ENCODE results near the gene GREB1. TPM values are rescaled to one million over a fixed set of nuclear protein-coding genes. Genes with fewer than 3 reads are reported as not detected.
A peak's percentile ranks its signal among the peaks of the same experiment; 100 is the strongest.

GREB1 gene
- total RNA-seq, 1 experiment from 2014 or later = 57.6 TPM

GRCh38 chr2:11677136-11678055, 143.6 kb downstream of the GREB1 start:
- in situ Hi-C loops (cut with HindIII; ENCODE audit: low pct_unique_long_range_greater_than_20kb, low sequenced_read_pairs) = loop anchor here (25.0 kb wide), 1 partner anchor 110 kb away; no protein-coding TSS in a partner anchor
- DNase-seq (ENCODE audit: low read depth, low spot score) = no peak

DNA sequence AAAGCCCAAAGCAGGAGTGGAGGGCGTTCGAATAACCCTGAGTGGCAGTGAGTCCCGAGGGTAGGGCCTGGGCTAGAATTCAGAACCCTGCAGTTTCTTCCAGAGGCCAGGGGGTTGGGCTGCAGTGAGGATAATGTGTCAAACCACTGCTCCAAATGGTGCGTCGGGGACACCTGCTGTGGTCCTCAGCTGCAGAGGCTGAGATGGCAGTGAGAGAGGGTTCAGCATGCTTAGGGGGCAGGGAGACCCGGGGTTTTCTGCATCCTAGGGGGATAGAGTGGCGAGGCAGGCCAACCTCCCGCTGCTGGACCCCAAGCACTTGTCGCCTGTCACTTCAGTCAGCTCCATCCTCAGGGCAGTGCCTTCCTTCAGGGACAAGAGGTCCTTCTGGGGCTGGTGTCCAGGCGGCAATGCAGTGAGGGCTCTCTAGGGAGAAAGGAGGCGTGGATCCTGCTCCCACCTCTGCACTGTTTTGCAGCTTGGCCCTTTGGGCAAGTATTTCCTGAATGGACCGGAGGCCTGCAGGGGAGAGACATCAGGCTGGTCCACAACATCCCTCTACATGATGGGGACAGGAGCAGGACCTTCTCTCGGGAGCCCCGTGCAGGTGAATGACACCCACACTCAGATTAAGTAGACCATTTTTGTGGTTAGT, 144.6 kb downstream of the GREB1 start:
- in situ Hi-C loops (cut with HindIII; ENCODE audit: low pct_unique_long_range_greater_than_20kb, low sequenced_read_pairs) = loop anchor here (25.0 kb wide), 1 partner anchor 109 kb away; no protein-coding TSS in a partner anchor

GRCh38 chr2:11679016-11679415, 145.2 kb downstream of the GREB1 start:
- in situ Hi-C loops (cut with HindIII; ENCODE audit: low pct_unique_long_range_greater_than_20kb, low sequenced_read_pairs) = loop anchor here (25.0 kb wide), 1 partner anchor 108 kb away; no protein-coding TSS in a partner anchor
- no peak for DNase-seq (ENCODE audit: low read depth, low spot score)

More for the DNA sequence above, 144.6 kb downstream of the GREB1 start:
- DNase-seq (ENCODE audit: low read depth, low spot score) = no peak

DNA sequence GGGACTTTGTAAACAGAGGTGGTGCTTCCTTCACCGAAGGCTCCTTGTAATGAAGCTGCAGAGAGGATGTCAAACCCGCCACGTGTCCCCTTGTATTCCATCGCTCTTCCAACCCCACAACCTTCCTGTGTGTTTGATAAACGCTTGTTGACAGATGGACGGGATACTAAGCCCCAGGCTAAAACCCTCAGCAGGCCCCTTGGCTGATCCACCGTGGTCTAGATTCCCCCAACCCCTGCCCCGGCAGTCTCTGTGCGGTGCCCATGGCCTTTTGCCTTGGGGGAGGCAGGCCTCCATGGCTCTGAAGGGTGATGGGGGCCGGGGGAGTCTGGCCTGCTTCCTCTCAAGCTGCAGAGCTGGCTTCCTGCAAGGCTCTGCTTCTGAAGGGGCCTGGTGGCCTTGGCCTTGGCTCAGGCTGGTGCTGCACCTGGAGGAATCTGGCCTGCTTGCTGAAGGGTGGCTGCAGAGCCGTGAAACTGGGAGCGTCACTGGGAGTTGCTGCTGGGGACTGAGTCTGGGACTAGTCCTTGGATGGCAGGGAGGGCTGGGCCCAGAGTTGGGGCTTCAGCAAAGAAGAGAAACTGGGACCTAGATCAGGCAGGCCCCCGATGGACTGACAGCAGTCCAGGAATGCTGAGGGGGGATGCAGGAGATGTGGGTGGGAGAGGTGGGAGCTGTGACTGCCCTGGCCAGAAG, 145.8 kb downstream of the GREB1 start:
- in situ Hi-C loops (cut with HindIII; ENCODE audit: low pct_unique_long_range_greater_than_20kb, low sequenced_read_pairs) = loop anchor here (25.0 kb wide), 1 partner anchor 108 kb away; no protein-coding TSS in a partner anchor
- DNase-seq (ENCODE audit: low read depth, low spot score) = no peak

- in situ Hi-C loops (cut with HindIII; ENCODE audit: low pct_unique_long_range_greater_than_20kb, low sequenced_read_pairs) = loop anchor here (25.0 kb wide), 1 partner anchor 107 kb away; no protein-coding TSS in a partner anchor
- no peak for DNase-seq (ENCODE audit: low read depth, low spot score)
Measured at GRCh38 chr2:11680182-11680900, 146.5 kb downstream of the GREB1 start.

DNA sequence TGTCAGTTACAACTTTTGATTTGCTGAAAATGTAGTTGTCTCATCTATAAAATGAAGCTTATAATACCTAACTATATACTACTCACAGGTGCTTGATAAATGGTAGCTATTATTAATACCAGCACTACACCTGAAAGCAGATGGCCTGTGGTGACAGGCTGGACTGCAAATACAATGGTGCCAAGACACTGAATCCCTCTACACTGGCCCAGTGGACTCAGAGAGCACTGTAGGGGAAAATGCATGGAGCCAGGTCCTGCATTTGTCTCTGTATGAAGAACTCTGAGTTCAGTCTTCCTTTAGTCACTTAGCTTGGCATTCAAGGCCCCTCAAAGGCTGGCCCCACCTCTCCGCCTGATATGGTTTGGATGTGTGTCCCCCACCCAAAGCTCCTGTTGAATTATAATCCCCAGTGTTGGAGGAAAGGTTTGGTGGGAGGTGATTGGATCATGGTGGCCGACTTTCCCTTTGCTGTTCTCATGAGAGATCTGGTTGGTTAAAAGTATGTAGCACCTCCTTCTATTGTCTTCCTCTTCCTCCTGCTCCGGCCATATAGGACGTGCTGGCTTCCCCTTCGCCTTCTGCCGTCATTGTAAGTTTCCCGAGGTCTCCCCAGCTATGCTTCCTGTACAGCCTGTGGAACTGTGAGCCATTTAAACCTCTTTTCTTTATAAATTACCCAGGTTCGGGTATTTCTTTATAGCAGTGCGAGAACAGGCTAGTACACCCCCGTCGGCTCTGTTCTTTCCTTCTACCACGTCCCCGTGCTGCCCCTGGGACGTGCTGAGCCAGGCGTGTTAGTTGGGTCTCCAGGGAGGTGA, 147.3 kb downstream of the GREB1 start:
- in situ Hi-C loops (cut with HindIII; ENCODE audit: low pct_unique_long_range_greater_than_20kb, low sequenced_read_pairs) = loop anchor here (25.0 kb wide), 1 partner anchor 106 kb away; no protein-coding TSS in a partner anchor
- DNase-seq (ENCODE audit: low read depth, low spot score) = no peak

DNA sequence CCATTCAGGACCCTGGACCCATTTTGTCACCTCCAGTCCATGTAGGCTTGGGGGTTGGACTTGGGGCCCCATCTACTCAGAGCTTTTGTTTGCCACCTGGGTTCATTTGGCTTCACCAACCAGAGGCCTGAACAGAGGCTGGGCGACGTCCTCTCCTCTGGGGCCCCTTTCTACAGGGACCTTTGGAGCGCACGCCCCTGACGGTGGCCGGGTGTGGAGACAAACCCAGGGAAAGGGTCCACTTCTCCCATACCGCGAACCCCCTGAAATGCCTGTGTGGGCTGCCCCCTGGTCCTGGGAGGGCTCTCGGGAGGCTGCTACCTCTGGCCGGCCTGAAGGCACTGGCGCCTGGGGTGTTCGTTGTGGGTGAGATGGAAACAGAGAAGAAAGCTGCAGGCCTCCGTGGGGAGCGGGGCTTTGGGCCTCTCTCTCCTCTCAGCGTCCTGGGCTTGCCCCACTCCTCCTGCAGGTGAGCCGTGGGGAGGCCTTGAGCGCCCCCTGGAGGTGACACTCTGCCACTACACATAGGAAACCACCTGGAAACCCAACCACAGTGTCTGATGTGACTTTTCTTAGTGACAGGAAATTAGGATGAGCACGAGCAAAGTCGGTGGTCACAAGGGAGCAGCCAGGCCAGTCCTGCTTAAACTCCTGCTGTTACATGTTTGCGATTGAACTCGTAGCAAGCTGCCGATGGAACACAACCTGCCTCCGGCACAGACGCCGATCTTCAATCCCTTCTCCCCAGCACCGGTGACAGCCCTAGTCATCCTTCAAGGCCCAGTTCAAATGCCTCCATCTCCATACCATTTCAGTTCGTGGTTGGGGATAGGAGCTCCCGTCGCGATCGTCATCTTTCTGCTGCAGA, 148.1 kb downstream of the GREB1 start:
- in situ Hi-C loops (cut with HindIII; ENCODE audit: low pct_unique_long_range_greater_than_20kb, low sequenced_read_pairs) = loop anchor here (25.0 kb wide), 1 partner anchor 105 kb away; no protein-coding TSS in a partner anchor
- DNase-seq (ENCODE audit: low read depth, low spot score) = peak; percentile 69

GRCh38 chr2:11682590-11682915, 148.7 kb downstream of the GREB1 start:
- no peak for DNase-seq (ENCODE audit: low read depth, low spot score)
- in situ Hi-C loops (cut with HindIII; ENCODE audit: low pct_unique_long_range_greater_than_20kb, low sequenced_read_pairs) = loop anchor here (25.0 kb wide), 1 partner anchor 105 kb away; no protein-coding TSS in a partner anchor

DNA sequence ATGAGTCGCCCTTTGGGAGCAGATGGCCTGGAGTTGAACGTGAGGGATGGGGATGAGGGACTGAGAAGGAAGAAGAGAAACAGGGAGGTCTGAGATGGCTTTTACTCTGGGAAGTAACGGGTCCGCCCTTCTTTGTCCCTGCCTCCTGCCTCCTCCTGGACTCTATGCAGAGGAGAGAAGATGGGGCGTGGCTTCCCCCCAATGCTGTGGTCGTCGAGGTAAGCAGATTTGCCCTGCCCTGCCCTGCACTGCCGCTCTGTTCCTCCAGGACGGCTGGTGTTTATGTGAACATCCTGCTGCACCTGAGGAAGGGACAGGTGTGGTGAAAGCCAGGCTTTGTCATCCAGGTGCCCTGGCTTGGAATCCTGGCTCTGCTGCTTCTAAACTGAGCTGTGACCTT, 149.6 kb downstream of the GREB1 start:
- in situ Hi-C loops (cut with HindIII; ENCODE audit: low pct_unique_long_range_greater_than_20kb, low sequenced_read_pairs) = loop anchor here (25.0 kb wide), 1 partner anchor 104 kb away; no protein-coding TSS in a partner anchor
- no peak for DNase-seq (ENCODE audit: low read depth, low spot score)

DNA sequence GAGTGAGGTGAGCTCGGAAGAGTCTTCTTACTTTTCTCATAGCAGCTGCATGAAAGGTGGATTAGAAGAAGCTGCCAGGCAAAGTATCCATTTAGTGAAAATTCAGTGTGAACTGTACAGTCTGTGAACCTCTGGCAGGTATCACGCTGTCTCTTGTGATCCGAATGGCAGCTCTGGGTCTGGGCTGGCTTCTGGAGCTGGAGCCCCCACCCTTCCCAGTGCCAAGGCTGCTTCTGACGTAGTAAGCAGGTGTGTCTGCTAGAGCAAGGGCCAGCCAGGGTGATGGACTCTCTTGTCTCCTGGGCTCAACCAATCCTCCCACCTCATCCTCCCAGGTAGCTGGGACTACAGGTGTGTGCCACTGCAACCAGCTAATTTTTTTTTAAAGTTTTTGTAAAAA, 150.1 kb downstream of the GREB1 start:
- in situ Hi-C loops (cut with HindIII; ENCODE audit: low pct_unique_long_range_greater_than_20kb, low sequenced_read_pairs) = loop anchor here (25.0 kb wide), 1 partner anchor 103 kb away; no protein-coding TSS in a partner anchor
- no peak for DNase-seq (ENCODE audit: low read depth, low spot score)

DNA sequence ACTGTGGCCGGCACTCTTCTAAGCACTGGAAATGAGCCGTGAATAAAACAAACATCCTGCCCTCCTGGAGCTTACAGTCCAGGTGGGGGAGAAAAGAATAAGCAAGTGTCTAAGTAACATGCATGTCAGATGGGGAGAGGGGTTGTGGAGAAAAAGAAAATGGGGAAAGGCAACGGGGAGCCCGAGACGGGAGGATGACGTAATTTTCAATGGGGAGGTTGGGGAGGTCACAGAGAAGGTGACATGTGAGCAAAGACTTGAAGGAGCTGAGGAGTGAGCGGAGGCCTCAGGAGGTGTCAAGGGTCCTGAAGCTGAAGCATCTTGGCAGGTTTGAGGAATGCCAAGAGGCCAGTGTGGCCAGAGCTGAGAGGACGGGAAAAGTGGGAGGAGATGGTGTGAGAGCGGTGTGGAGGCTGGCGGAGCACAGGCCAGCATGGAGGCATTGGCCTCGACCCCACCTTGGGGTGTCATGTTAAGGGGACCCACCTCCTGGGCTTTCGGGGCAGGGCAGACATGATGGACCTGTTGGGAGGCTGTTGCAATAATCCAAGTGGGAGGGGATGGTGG, 151.1 kb downstream of the GREB1 start:
- no peak for DNase-seq (ENCODE audit: low read depth, low spot score)
- in situ Hi-C loops (cut with HindIII; ENCODE audit: low pct_unique_long_range_greater_than_20kb, low sequenced_read_pairs) = loop anchor here (25.0 kb wide), 1 partner anchor 102 kb away; no protein-coding TSS in a partner anchor

GRCh38 chr2:11685906-11686470, 152.1 kb downstream of the GREB1 start:
- in situ Hi-C loops (cut with HindIII; ENCODE audit: low pct_unique_long_range_greater_than_20kb, low sequenced_read_pairs) = loop anchor here (25.0 kb wide), 1 partner anchor 101 kb away; no protein-coding TSS in a partner anchor
- no peak for DNase-seq (ENCODE audit: low read depth, low spot score)

GRCh38 chr2:11687736-11688135, 153.9 kb downstream of the GREB1 start:
- DNase-seq (ENCODE audit: low read depth, low spot score) = no peak
- in situ Hi-C loops (cut with HindIII; ENCODE audit: low pct_unique_long_range_greater_than_20kb, low sequenced_read_pairs) = loop anchor here (25.0 kb wide), 1 partner anchor 100 kb away; no protein-coding TSS in a partner anchor

- in situ Hi-C loops (cut with HindIII; ENCODE audit: low pct_unique_long_range_greater_than_20kb, low sequenced_read_pairs) = loop anchor here (25.0 kb wide), 1 partner anchor 99 kb away; no protein-coding TSS in a partner anchor
Measured at GRCh38 chr2:11688222-11689069, 154.6 kb downstream of the GREB1 start.

More at GRCh38 chr2:11688222-11689069, 154.6 kb downstream of the GREB1 start:
- peak; percentile 88 for DNase-seq (ENCODE audit: low read depth, low spot score)

Measured in SK-MEL-5 (cell line).